ENCODE results near the gene TFAP2E.

- TF ChIP-seq POLR2AphosphoS5 (IDR thresholded peaks at IDR 0.05; ENCODE audit: low read depth, low read length): no peak
- no peak for TF ChIP-seq CTCF (IDR thresholded peaks at IDR 0.05)
These were observed 41.7 kb upstream of the TFAP2E start for GRCh38 chr1:35531368-35531767.
